Peyer's patch (tissue), 4 donors: Measurements from ENCODE around the gene PARP1.
"Not testable (repeated sequence)": the region's sequence is repeated elsewhere in the genome, so short reads cannot be mapped to it uniquely, and the experiment has no call there.

ENCODE experiments used
- CTCF ChIP-seq, 6 experiments: fragments of 450-650 bp in 4 of 6; fragments of 200-600 bp in 2 of 6; sonication (generic) in 1 of 6; IDR thresholded peaks; one replicate each; pipeline ENCODE4 v1.5.1; 2017 to 2019; ENCODE audit warnings: antibody characterized with exemption in 6 of 6, mild to moderate bottlenecking in 3 of 6, moderate library complexity in 1 of 6
- POLR2A ChIP-seq, 2 donors: fragments of 450-650 bp; IDR thresholded peaks; one replicate each; pipeline ENCODE4 v1.5.1; 2017; ENCODE audit warnings: antibody characterized with exemption in 2 of 2, mild to moderate bottlenecking in 2 of 2, moderate library complexity in 2 of 2

GRCh38 chr1:226431898-226432297, 24.0 kb upstream of the PARP1 start:
- not testable (repeated sequence) for TF ChIP-seq POLR2A, CTCF (IDR thresholded peaks at IDR 0.05)
